Measurements from ENCODE around the gene ENOX1.

ENOX1 gene

DNA sequence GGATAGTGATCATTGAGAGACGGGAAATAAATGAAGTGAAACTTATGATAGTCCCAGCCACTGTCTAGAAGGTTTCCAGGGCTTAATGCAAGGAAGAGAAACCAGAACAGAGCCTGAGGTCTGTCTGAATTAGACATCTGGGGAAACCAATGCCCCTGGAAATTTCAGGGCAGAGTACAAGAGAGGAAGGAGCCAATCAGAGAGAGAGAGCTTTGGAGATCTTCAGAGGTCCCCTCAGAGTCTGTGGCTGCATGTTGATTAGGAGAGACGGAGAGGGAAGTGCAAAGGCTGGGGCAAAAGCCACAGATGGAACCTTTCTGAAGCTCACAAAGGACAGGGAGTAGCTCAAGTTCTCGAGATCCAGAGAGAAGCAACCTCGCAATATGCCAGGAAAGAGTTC lies 385.4 kb downstream of the ENOX1 start:
- peak; percentile 74 for FAIRE-seq
- DNase-seq (ENCODE audit: insufficient read length, low spot score): no peak

DNA sequence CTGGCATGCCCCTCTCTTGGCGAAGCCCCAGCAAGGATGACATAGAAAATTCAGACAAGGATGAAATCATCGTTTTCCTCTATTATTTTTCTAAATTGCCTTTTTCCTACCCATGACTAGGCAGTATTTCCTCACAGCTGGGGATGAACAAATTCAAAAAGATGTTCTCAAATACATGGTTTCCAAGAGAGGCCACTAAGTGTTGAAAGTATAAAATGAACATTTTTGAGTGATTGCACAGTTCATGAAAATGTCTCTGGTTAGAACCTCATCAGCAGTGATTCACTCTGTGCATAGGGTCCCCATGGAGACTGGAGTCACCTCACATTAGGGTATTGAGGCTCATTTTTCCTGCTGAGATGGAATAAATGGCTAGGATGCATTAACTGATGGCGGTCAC lies 389.7 kb downstream of the ENOX1 start:
- DNase-seq (ENCODE audit: insufficient read length, low spot score) (no peak), FAIRE-seq (no peak)

DNA sequence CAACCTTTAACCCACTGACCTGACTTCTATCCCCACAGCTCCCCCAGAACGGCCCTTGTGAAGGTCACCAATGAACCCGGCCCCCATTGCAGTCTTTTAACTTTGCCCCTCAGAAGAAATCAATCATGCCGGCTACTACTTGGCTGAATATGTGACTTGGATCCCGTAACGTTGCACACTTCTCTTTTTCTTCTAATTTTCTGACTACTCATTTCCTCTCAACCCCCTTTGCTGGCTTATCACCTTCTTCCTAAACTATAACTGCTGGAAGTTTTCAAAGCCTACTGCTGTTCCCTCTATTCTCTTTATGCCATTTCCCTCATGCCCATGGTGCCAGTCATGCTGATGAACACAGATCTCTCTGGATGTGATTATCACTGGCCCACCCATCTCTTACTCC lies 395.7 kb downstream of the ENOX1 start:
- no peak for DNase-seq (ENCODE audit: insufficient read length, low spot score)
- FAIRE-seq: no peak

DNA sequence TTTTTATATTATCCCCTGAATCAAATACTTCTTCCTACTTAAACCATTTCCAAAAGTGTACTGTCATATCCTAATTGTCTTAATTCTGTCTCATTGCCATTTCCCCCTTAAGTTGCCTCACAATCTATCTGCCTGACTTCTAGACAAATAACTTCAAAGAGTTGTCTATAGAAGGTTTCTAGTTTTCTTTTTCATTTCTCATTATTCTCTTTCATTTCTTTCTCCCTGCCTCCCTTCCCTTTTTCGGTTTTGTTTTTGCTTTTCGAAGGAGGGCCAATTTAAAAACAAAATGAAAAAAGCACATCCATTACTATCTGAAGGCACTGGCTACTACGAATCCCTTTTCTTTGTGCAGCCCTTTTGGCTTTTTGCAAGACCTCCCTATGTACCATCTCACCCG lies 396.2 kb downstream of the ENOX1 start:
- peak; percentile 85 for FAIRE-seq
- no peak for DNase-seq (ENCODE audit: insufficient read length, low spot score)

DNA sequence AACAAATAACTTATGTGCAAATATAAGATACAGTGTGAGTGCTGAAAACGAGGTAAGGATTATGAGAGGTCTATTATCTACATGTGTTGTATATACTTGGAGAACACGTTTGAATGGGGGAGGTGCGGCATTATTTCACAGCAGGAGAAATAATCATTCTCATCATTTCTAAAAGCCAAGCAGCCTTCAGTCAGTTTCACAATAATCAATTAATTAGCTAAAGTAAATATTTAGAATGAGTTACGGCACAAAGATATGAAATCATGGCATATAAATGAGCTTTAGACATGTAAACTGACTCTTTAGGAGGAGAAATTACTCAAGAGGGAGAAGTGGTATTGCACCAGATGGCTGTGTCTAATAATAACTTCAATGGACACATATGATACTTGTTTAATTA lies 396.8 kb downstream of the ENOX1 start:
- DNase-seq (ENCODE audit: insufficient read length, low spot score): no peak

DNA sequence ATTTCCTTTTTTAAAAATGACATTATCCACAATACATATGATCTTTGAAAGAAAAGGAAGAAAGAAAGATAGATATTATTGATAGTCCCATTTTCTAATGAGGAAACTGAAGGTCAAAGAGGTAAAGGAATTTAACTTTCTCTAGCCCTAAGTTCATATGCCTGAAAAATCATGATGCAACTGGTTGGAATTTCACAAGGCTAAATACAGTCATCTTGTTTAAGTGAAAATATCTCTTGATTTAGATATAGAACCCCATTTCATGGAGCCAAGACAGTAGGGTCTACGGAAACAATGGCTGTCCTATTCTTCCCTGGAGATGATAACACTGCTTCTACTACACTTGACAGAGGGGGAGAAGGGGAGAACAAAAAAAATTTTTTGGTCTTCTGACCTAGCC lies 397.2 kb downstream of the ENOX1 start:
- DNase-seq (ENCODE audit: insufficient read length, low spot score) (no peak), FAIRE-seq (no peak)

More for the DNA sequence above, 396.8 kb downstream of the ENOX1 start:
- FAIRE-seq: no peak

DNA sequence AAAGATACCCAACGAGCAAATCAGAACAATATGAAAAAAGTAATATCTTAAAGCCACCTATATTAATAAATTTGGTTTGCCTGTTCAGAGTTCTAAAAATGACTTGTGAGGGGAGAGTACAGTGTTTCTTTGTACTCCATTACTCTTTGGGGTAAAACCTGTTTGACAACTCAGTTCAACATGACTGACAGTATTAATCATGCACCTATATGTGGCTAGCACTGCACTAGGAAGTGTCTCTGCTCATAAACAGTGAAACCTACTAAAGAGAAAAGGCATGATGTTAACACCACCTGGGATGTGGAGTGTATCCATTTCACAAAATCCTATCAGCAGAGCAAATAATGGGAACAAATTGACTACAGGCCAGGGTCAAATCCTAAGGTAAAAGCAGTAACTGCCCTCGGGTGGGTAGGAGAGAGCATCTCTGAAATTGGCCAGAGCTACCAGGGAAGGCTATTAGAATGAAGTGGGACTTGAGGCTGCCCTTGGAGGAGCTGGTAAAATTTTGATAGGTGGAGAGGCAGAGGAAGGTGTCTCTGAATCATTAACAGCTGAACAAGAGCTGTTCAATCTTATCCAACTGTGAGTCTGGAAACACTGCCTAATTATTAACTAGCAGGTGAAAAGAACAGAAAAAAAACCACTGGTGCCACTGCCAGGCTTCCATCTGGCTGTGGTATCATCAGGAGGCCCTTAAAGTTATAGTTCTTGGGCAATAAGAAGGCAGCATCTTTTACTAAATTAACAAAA lies 398.3 kb downstream of the ENOX1 start:
- FAIRE-seq (peak; percentile 98), DNase-seq (ENCODE audit: insufficient read length, low spot score) (peak; percentile 15)

DNA sequence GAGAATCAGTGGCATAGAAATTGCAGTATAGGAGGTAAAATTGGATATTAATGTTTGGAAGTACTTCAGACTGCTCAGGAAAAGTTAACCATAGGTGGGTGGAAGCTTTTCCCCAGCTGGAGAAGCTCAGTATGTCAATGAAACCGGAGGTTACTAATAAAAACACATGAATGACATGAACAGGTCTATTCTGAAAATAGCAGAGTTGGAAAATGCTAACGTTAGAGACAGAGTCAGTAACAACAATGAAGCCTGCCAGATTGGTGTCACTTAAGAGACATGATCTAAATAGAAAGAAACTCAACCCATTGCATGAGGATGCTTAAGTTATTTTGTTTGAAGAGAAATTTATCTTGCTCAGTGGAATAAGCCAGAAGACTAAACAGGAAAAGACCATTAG lies 398.9 kb downstream of the ENOX1 start:
- FAIRE-seq (no peak), DNase-seq (ENCODE audit: insufficient read length, low spot score) (no peak)

DNA sequence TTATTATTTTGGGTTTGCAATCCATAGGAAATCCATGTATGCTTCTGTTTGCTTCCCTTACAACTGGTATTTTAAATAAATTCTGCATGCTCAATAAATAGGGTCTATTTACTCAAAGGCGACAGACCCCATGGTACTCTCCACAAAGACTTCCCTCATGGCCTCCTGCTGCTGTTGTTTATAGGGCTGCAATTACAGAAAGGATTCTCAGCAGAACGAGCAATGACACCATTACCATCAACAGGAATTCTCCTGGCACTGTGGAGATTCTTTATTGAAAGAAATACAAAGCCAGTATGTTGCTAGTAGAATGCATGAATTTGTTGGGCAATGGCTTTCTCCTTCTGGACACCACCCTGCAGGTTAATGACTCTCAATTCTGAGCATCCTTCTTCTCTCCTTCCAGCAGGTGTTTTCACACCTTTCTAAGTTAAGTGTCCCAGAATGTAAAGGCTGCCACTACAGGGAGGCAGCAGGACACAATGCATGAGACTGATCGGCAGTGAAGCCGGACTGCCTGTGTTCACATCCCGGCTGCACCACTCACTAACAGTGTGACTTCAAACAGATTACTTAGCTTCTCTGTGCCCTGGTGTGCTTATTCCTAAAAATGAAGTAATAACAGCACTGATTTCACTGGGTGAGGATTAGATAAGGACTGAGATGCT lies 403.1 kb downstream of the ENOX1 start:
- FAIRE-seq: no peak
- DNase-seq (ENCODE audit: insufficient read length, low spot score): no peak

DNA sequence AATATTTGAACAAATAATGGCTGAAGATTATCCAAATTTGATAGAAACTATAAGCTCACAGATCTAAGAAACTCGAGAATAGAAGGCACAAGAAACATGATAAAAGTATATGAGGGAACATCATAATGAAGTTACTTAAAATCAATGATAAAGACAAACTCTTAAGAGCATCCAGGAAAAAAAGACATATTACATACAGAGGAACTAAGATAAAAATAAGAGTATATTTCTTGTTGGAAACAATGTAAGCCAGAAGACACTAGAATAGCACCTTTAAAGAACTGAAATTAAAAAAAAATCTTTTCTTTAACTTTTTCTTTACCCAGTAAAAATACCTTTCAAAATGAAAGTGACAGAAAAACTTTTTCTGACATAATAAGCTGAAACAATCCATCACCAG lies 407.0 kb downstream of the ENOX1 start:
- DNase-seq (ENCODE audit: insufficient read length, low spot score) (no peak), FAIRE-seq (no peak)

DNA sequence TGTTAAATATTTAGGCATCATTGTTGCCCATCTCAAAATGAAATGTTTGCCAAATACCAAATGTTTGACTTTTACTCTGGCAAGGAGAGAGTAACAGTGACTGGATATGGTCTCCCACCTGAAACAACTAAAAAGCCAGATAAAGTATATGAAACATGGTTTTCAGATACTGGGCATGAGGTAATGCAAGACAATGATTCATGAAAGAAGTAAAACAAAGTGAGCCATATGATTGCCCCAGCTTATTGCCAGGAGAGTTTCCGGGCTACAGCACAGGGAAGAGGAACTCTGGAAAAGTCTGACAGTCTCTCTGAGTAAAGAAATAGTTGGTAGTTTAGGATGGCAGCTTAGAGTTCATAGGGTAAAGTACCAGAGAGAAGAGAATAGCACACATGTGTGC lies 408.8 kb downstream of the ENOX1 start:
- FAIRE-seq (no peak), DNase-seq (ENCODE audit: insufficient read length, low spot score) (no peak)

DNA sequence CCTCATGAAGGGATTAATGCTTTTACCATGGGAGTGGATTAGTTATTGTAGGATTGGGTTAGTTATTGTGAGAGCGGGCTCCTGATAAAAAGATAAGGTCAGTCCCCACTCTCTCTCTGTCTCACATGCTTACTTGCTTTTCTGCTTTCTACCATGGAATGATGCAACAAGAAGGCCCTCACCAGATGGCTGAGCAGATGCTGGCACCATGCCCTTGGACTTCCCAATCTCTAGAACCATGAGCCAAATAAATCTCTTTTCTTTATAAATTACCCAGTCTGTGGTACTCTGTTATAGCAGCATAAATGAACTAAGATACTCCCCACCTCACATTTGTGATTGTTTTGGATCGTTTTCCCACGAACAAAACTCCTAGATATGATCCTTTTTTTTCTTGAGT lies 409.6 kb downstream of the ENOX1 start:
- DNase-seq (ENCODE audit: insufficient read length, low spot score) (no peak), FAIRE-seq (no peak)

DNA sequence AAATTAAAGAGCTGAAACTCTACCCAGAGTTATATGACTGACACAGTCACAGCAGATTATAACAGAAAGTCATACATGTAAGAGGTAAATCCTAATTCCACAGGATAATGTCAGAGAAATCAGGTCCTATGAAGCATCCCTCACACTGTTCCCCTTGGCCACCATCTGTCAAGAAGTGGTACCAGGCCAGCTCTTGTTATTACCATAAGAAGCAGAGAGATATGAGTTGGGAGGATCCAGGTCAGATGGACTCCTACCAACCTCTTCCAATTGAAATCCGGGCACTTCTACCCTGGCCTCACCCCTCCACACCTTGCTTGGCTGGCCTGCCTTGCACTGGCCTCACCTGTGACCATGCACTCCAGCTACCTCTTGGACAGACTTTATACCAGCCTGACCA lies 410.2 kb downstream of the ENOX1 start:
- FAIRE-seq: no peak
- DNase-seq (ENCODE audit: insufficient read length, low spot score): no peak

DNA sequence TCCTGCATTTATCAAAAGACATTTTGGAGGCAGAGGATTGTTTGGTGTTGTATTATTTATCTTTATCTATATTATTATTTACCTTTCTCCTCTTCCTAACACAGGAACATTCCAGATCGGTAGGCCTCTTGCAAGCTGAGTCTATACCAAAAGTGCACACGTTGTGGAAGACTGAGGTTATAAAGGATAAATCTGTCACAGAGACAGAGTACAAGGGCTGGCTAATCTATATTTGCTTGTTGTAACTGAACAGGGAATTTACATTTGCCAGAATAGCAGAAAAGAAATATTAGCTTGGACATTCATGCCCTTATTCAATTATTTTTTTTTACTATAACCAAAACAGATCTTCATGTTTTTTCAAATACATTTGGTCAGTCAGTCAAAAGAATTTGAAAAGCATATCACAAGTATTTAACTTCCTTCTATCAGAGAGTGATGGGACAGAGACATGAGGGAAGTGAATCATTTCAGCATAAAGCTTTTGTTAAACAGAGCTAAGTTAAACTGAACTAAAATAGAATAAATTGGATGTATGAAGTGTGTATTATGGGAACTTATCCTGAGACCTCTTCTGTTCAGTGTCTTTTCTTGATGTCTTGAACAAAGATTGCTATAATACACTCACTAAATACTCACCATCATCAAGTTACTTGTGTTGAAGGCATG lies 410.8 kb downstream of the ENOX1 start:
- FAIRE-seq: peak; percentile 59
- no peak for DNase-seq (ENCODE audit: insufficient read length, low spot score)

DNA sequence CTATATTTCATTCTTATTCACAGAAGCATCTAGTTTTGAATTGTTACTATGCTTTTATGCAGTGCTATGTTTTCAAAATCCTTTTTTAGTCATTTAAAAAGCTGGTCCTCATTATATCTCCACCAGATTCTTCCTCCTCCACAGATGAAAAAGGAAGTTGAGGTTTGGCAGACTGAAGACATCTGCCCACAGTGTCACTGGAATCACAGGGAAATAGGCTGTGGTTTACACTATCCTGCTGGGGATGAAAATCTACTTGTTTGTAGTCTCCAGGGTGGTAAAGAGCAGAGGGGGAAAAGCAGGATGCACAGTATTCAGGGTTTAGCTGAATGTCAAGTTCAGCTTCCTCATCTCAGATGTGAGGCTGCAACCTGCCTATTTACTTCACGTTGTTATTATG lies 412.2 kb downstream of the ENOX1 start:
- DNase-seq (ENCODE audit: insufficient read length, low spot score) (no peak), FAIRE-seq (no peak)

DNA sequence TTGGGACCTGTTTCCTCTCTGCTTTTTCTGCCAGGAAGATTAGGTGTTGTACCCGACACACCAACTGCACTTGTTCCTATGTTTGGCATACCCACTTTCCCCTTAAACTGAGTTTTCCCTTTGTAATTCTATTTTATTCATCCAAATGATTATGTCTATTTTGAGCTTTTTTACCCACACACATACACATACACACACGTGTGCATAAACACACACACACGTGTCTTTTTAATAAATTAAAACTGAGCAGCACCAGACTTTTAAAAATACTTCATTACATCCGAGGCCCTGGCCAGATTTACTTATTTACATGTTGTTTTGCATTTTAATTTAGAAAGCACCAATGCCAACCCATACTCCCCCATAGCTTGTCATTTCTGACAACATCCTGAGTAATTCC lies 413.4 kb downstream of the ENOX1 start:
- no peak for FAIRE-seq
- no peak for DNase-seq (ENCODE audit: insufficient read length, low spot score)

DNA sequence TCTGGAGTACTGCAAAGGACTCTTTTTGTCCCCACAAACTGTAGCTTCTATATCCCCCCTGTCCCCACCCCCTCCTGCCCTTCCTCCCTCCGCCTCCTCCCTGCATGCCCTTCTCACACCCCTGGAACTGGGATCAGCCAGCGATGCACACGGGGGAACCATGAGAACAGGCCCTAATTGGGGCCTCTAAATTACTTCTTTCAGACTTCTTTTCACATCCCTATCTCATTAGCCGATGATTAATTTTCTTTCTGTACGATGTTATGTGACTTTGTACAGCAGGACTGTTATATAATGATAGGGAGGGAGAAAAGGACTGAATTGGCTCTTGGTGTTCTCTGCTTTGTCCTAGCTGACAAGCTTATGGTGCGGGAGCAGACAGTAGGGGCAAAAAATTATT lies 415.9 kb downstream of the ENOX1 start:
- FAIRE-seq (no peak), DNase-seq (ENCODE audit: insufficient read length, low spot score) (no peak)

DNA sequence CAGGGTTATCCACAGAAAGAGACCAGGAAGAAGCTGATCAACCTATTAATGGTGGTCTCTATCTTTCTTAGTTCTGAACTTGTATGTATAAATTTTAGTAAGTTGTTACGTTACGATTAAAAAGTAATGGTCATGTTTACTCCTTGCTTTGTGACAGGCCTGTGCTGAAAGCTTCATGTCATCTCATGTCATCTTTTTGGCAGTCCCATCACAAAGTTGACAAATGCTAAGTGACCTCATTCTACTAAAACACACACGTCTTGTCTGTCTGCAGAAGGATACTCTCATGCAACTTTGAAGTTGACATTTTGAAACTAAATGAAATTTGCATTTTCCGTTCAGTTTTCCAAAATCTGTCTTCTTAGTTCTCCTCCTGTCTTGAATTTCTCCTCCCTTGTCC lies 417.5 kb downstream of the ENOX1 start:
- DNase-seq (ENCODE audit: insufficient read length, low spot score) (no peak), FAIRE-seq (peak; percentile 18)

DNA sequence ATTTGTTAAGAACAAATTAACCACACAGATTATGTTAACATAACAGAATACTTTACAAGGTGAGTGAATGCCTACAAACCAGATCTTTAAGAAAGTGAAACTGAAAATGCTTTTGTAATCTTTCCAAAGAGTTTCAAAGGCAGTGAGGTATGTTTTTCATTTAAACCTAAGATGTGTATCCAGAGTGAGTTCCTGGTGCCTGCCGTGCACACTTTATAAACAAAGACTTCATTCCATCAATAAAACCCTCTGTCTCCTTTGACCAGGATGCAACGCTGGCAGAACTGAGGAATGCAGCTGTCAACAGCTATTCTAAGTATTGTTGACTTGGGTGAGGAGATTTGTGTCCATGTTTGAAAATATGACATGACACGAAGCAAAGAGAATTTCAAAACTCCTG lies 418.8 kb downstream of the ENOX1 start:
- DNase-seq (ENCODE audit: insufficient read length, low spot score): no peak
- peak; percentile 40 for FAIRE-seq

DNA sequence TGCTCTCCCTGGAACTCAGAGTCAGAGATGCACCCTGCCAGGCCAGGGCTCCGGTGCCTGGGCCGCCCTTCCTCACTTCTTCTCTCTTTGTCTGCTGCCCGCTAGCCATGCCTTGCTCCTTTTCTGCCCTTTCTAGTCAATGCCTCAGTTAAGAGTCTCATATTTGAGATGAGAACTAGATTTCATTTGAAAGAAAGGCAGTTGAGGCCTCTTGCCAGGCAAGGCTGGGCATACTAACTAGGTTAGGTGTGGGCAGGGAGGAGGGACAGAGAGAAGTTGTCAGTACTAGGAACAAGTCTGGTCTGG lies 421.8 kb downstream of the ENOX1 start:
- no peak for FAIRE-seq
- DNase-seq (ENCODE audit: insufficient read length, low spot score): no peak

DNA sequence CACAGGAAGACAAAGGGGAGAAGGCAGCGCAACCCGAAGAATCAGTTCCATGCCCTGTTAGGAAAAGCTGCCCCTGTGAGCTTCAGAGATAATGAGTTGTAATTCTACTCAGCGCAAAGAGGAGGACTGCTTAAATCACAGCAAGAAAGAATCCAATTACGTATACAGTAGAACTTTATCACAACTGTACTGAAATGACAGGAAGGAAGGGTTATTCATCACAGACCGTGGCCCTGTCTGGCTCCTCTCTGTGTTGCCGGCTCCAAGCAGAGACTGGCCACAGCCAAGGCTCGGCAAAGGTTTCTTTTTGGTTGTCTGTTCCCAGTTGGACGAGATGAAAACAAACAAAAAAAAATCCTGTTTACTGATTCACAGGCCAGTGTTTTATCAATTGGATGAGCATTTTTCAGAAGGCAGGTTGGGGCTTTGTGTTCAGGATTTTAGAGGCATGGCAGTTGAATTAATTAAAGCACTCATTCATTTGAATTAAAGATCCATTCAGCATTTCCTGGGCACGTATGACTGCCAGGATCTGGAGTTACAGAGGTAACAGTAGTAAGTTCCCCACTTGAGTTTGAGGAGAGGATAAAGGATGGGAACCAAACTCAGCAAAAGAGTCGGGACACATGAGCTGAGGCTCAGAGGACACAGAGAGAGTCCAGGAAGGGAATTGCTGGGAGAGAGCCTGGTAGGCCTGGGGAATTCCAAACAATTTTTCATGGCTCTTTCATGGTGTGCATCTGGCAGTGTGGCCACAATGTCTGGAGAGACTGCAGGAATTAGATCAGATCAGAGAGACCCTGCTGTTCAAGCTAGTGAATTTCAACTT lies 422.3 kb downstream of the ENOX1 start:
- DNase-seq (ENCODE audit: insufficient read length, low spot score): no peak

More for the DNA sequence above, 422.3 kb downstream of the ENOX1 start:
- peak; percentile 8 for FAIRE-seq

All from GM19239 (cell line).